ENCODE results near the gene ADAM10.

The ADAM10 gene

DNA sequence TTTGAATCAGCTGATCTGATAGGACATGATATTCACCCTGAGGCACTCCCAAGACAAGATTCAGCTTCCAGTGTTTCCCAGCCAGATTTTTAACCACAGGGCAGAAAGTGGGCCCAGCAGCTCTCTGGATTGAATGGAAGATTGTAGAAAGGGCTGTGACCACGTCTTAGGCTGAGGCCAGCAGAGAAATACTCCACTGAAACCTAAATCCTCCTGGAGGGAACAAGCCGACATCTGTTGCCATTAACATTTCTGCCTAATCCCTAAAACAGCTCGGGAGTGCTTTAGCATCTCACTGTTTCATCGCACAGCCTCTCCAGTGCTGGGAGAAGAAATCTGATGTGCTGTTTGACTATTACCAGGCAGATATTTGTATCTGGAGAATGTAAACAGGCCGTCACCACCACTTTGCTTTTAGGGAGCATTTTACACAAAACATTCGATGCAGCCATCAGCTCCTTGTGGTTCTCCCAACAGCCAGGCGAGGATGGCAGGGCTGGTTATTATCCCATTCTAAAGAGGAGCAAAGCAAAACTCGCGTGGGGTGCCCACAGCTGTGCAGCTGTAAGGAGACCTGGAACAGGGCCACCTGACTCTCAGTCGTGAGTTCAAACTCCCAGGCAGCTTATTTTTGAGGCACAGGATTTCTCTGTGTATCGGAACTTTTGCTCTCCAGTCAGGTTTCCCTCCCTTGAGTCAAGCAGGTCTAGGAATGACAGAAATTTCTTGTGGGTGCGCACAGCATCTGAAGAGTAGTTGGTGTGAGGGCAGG lies 200.3 kb downstream of the ADAM10 start:
- DNase-seq, result no peak

DNA sequence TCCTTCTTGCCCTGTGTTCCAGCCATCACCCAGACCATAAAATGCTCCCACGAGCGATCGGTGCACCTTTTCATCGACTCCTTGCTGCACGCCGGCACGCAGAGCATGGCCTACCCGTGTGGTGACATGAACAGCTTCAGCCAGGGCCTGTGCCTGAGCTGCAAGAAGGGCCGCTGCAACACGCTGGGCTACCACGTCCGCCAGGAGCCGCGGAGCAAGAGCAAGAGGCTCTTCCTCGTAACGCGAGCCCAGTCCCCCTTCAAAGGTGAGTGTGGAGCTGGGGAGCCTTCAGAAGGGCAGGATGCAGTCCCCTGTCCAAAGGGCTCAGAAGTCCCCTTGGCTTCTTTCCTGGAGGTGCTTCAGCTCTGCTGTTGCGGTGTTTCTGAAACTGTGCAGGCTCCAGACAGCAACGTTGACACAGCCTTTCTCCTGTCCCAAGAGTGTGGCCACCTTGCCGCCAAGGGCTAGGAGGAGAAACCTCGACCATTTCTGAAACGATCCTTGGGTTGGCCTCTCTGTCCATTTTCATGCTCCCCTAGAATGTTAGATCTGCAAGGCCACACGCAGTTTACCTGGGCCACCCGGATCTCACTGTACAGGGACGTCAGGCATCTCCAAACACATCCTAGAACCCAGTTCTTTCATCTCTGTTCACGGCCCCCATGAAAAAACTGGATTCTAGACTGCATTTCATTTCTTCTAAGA lies 201.0 kb downstream of the ADAM10 start:
- DNase-seq, result no peak

DNA sequence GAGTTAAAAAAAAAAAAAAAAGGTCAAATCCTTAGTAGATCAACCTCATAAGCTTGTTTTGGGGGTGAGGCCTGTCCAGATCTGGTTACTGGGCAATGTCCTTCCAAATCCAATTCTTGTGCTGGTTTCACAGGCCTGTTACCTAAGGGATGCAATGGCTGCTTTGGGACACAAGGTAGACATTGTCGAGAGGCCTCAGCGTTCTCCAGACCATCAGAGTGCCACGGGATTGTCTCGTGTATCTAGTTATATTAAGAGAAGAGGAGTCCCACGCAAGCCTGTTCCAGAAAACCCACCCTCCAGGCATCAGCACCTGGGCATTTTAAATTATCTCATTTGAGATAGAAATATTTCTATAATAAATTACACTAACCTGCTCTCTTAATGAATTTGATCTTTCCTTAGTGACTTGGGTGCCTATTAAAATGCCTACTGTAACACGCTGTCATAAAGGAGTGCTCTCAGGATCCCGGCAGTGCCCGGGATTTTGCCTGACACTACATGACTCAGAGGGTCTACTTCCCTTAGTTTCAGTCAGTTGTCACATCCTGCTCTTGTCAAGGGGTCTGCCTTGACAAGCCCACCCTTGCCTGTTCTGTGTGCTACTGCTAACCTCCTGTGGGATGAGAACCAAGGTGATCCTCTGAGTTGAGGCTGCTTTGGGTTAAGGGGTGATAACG lies 201.7 kb downstream of the ADAM10 start:
- no peak for DNase-seq

GRCh38 chr15:58546635-58547627 lies 202.6 kb downstream of the ADAM10 start:
- no peak for DNase-seq

DNA sequence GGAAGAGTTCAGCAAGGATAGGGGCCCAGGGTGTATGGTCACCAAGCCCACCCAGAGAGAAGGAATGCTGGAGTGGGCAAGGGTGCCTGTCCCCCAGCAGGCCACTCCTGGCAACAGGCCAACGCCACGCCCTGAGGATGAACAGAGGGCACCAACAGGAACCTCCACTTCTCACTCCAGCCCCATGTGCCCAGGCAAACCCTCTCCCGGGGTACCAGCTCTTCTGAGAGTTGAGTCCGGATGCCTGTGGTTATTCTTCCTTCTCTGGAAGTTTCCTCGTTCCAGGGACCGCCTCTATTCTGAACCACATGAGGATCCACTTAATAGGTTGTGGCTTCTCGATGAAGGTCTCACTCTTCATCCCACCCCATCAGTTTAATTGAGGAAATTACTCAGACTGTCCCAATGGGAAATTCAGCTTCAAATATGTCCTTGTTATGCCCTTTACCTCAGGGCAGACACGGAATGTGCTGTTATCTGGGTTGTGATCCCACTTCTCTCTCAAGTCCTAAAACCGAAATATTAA lies 203.4 kb downstream of the ADAM10 start:
- no peak for DNase-seq

GRCh38 chr15:58545307-58546065 lies 204.0 kb downstream of the ADAM10 start:
- DNase-seq, result no peak

DNA sequence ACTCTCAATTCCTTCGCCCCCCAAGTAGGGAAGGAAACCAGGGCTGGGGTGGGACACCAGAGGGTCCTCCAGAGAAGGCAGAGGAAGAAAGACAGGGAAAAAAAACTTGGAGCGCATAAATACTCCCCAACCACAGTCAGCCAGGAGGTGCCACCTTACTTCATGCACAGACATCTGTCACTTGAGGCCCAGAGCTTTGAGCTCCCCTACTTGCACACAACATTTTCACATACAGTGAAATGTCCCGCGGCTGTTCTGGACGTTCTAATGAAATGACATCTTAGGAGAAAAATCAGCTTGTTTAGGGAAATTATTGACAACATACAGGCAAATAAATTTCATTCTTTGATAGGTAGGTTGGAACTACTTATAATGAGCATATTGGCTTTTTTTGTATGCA lies 204.8 kb downstream of the ADAM10 start:
- no peak for DNase-seq

DNA sequence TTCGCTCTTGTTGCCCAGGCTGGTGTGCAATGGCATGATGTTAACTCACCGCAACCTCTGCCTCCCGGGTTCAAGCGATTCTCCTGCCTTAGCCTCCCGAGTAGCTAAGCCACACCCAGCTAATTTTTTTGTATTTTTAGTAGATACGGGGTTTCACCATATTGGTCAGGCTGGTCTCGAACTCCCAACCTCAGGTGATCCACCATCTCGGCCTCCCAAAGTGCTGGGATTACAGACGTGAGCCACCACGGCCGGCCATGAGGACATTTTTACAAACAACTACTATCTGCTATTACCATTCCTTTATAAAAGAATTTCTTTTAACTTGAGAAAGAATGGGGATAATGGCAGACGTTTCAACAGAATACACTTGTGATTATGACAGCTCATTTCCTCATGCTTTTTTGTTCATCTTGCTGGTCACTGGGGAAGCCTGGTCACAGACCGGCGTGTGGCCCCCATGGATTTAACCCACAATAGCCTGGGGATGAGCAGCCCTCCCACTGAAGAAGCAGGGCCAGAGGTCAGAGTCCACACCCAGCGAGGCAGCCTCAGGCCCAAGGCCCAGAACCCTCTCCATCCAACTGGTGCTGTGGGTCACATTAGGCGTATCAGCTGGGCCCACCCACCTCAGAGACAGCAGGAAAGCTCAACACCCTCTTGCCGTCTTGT lies 205.7 kb downstream of the ADAM10 start:
- DNase-seq, result no peak

GRCh38 chr15:58541410-58542087 lies 208.0 kb downstream of the ADAM10 start:
- no peak for DNase-seq

DNA sequence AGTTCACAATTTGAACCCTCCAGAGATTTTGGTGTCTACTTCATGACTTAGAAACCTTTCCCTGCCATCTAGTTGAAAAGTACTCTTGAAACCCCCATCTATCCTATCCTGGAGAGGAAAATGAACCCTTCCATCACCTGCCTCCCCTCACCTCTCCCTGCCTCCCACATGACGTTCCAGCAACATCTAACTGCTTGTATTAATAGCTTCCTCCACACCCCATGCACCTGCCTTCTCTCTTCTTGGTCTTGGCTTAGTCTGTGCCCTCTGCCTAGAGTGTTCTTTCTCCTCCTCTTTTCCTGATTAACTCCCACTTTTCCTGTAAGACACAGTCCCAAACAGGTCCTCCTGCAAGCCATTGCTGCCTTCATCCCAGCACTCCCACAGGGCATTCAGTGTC lies 210.0 kb downstream of the ADAM10 start:
- no peak for DNase-seq

DNA sequence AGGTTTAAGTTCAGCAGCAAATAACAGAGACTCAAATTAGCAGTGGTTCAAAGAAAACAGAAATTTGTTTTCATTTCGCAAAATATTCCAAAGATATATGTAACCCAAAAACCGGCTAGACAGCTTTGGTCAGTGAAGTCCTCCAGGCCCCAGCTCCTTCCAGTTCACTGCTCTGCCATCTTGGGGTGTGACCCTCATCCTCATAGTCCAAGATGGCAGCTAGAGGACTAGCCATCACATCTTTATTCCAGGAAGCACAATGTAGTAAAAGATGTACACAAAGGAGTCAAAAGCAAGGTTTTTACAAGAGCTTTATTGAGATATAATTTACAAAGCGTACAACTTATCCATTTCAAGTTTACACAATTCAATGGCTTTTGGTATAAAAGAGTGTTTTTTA lies 210.6 kb downstream of the ADAM10 start:
- no peak for DNase-seq

Data from effector CD8-positive, alpha-beta T cell (primary cell).